Nephron (organoid): Measurements from ENCODE around the gene AGR3.

Experiments
- H3K27ac Mint-ChIP-seq, 3 experiments: 2 replicates each; pipeline ENCODE4 v1.8.0; 2020; ENCODE audit warnings: mixed read lengths in 3 of 3, mild to moderate bottlenecking in 2 of 3, moderate library complexity in 1 of 3
- H3K27me3 Mint-ChIP-seq: 2 replicates; pipeline ENCODE4 v1.8.0; 2021; ENCODE audit warnings: low read depth, mild to moderate bottlenecking, moderate library complexity, mixed read lengths
- H3K36me3 Mint-ChIP-seq: 2 replicates; pipeline ENCODE4 v1.8.0; 2020; ENCODE audit warnings: low read depth, mixed read lengths
- H3K4me1 Mint-ChIP-seq: 2 replicates; pipeline ENCODE4 v1.8.0; 2020; ENCODE audit warnings: mixed read lengths
- H3K4me3 Mint-ChIP-seq, 3 experiments: 2 replicates each; pipeline ENCODE4 v1.8.0; 2020; ENCODE audit warnings: mild to moderate bottlenecking in 3 of 3, mixed read lengths in 3 of 3, moderate library complexity in 2 of 3
- H3K9me3 Mint-ChIP-seq: 2 replicates; pipeline ENCODE4 v1.8.0; 2020; ENCODE audit warnings: mixed read lengths
- CTCF ChIP-seq, 3 experiments: fragments of 200-600 bp; sonication (generic); IDR thresholded peaks; one replicate each; pipeline ENCODE4 v1.5.0; 2021; ENCODE audit warnings: antibody characterized with exemption in 3 of 3; ENCODE audit not compliant: unreplicated experiment in 3 of 3

AGR3 gene

GRCh38 chr7:16916105-16916639, 34.4 kb upstream of the AGR3 start:
- Mint-ChIP-seq H3K27ac (no peak overlapping the region), H3K4me3 (no peak overlapping the region), H3K36me3 (no peaks in the 10 kb centered on the region), H3K27me3 (no peaks in the 10 kb centered on the region), H3K4me1 (peaks cover 14% of the 10 kb centered on the region), H3K9me3 (peaks cover 16% of the 10 kb centered on the region)
- no peak for TF ChIP-seq CTCF (IDR thresholded peaks at IDR 0.05; ENCODE audit: unreplicated experiment in 3 of 3)

- peaks cover 21% of the 10 kb centered on the region for H3K9me3 Mint-ChIP-seq
- H3K27me3 Mint-ChIP-seq = no peaks in the 10 kb centered on the region
These were observed 33.6 kb upstream of the AGR3 start for GRCh38 chr7:16915405-16915804.

GRCh38 chr7:16914771-16915170, 33.0 kb upstream of the AGR3 start:
- H3K27me3 Mint-ChIP-seq = no peaks in the 10 kb centered on the region

More at GRCh38 chr7:16915405-16915804, 33.6 kb upstream of the AGR3 start:
- Mint-ChIP-seq H3K4me3 (no peak overlapping the region), H3K36me3 (no peaks in the 10 kb centered on the region), H3K4me1 (peaks cover 14% of the 10 kb centered on the region), H3K27ac (no peak overlapping the region)
- TF ChIP-seq CTCF (IDR thresholded peaks at IDR 0.05; ENCODE audit: unreplicated experiment in 3 of 3) = no peak

GRCh38 chr7:16913643-16914042, 31.9 kb upstream of the AGR3 start:
- Mint-ChIP-seq H3K36me3 (no peaks in the 10 kb centered on the region), H3K4me1 (peaks cover 14% of the 10 kb centered on the region), H3K9me3 (peaks cover 21% of the 10 kb centered on the region), H3K4me3 (no peak overlapping the region), H3K27me3 (no peaks in the 10 kb centered on the region), H3K27ac (no peak overlapping the region)
- TF ChIP-seq CTCF (IDR thresholded peaks at IDR 0.05; ENCODE audit: unreplicated experiment in 3 of 3) = no peak

More at GRCh38 chr7:16914771-16915170, 33.0 kb upstream of the AGR3 start:
- peaks cover 21% of the 10 kb centered on the region for H3K9me3 Mint-ChIP-seq
- H3K27ac Mint-ChIP-seq = no peak overlapping the region
- peaks cover 14% of the 10 kb centered on the region for H3K4me1 Mint-ChIP-seq
- H3K4me3 Mint-ChIP-seq = no peak overlapping the region
- TF ChIP-seq CTCF (IDR thresholded peaks at IDR 0.05; ENCODE audit: unreplicated experiment in 3 of 3) = no peak
- no peaks in the 10 kb centered on the region for H3K36me3 Mint-ChIP-seq

- Mint-ChIP-seq H3K4me1 (peaks cover 14% of the 10 kb centered on the region), H3K36me3 (no peaks in the 10 kb centered on the region), H3K27ac (no peak overlapping the region), H3K9me3 (peaks cover 21% of the 10 kb centered on the region), H3K27me3 (no peaks in the 10 kb centered on the region), H3K4me3 (no peak overlapping the region)
- no peak for TF ChIP-seq CTCF (IDR thresholded peaks at IDR 0.05; ENCODE audit: unreplicated experiment in 3 of 3)
These were observed 30.8 kb upstream of the AGR3 start for GRCh38 chr7:16912540-16912939.

GRCh38 chr7:16908561-16908960, 26.8 kb upstream of the AGR3 start:
- Mint-ChIP-seq H3K9me3 (peaks cover 18% of the 10 kb centered on the region), H3K27ac (no peak overlapping the region), H3K36me3 (no peaks in the 10 kb centered on the region), H3K27me3 (no peaks in the 10 kb centered on the region), H3K4me3 (no peak overlapping the region), H3K4me1 (peaks cover 10% of the 10 kb centered on the region)
- TF ChIP-seq CTCF (IDR thresholded peaks at IDR 0.05; ENCODE audit: unreplicated experiment in 3 of 3) = no peak
